ACHN (cell line): ENCODE measurements around the gene PAK5.
A peak's percentile ranks its signal among the peaks of the same experiment; 100 is the strongest.

ENCODE experiments used
- DNase-seq: peaks from one replicate; pipeline ENCODE4 v3.0.0-alpha.2; 2015
- in situ Hi-C: cut with HindIII; loops from 2 replicates; pipeline ENCODE4 v1.10.0; 2017; ENCODE audit warnings: low sequenced_read_pairs, low pct_ligation_motif_present, low pct_unique_long_range_greater_than_20kb

Gene PAK5

DNA sequence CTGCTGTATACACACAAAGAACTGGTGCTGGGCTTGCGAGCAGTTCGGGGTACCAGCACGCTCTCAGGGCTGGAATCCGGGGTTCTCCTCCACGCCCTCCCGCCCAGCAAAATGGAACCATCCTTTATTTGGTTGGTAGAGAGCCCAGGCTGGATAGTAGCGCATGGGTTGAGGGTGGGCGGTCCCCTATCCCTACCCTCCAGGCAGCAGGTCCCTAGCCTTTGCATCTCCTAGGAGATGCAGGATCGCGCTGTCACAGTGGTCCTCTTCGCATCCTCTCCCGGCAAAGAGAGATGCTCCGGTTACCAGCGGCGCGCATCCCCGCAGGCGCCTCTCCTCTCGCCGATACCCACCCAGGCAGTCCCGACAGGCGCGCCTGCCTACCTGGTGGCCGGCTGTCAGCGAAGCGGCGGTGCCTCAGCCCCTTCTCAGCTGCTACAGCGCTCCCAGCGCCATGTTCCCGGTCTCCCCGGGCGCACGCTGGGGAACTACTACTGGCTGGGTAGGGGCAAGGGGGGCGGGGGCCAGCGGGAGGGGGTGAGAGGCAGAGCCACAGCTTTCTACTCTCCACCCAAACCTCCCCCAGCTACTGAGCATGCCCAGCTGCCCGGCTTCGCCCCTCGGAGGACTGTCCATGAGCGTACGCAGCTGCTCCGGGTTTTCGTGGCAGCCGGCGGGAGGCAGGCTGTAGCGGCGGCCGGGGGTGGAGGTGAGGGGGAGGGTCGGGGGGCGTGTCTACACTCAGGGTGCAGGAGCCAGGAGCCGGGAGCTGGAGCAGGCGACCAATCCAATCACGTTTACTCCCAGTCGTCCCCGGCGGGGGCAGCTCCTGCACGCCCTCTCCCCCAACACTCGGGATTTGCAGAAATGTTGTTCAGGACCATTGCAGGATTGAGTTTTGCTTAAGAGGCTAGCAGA is at the start of gene PAK5:
TSS of gene PAK5 (minus strand) at position 699 of the 918 bp plus-strand sequence. CDS start 194,748 bp downstream, outside the sequence.
- peak; percentile 66 for DNase-seq
- in situ Hi-C loops, result no loop called here

DNA sequence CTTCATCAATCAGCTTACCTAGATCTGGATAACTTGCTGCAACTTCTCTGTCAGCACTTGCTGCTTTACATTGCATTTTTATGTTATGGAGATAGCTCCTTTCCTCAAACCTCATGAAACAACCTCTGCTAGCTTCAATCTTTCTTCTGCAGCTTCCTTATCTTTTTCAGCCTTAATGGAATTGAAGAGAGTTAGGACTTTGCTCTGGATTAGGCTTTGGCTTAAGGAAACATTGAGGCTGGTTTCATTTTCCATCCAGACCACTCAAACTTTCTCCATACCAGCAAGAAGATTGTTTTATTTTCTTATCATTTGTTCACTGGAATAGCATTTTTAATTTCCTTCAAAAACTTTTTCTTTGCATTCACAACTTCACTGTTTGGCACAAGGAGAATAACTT is 48.8 kb upstream of the PAK5 start:
- DNase-seq, result no peak
- in situ Hi-C loops, result no loop called here

DNA sequence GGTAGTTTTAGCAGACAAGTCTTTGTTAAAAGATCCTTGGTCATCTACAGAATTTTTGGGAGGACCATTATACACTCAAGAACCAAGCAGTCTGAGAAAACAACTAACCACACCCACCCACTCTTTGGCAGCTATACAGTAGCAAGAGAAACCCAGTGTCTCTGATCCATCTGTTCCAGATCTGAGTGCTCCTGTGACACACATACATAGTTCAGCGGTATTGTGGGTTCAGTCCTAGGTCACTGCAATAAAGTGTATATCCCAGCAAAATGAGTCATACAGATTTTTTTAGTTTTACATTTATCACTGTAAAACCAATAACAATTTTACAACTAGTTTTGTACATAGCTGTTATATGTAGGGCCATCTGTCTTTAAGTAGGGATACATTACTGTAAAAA is 47.4 kb upstream of the PAK5 start:
- DNase-seq, result no peak
- in situ Hi-C loops, result no loop called here

DNA sequence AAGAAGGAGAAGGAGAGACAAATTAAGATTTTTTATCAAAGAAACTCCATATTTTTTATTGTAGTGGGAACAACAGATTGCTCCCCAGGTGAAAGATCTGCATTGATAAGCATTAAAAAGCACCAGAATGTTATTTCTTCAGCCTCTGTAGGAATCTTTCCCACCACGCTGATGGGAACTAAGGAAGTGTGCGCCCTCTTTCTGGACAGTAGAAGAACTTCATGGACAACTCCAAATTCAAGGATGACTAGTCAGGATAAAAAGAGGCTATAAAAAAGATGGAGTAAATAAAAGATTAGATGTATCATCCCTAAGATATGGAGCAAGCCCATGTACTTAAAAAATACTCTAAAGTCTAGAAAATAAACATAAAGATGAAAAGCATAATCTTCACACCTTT is 45.8 kb upstream of the PAK5 start:
- in situ Hi-C loops, result no loop called here

DNA sequence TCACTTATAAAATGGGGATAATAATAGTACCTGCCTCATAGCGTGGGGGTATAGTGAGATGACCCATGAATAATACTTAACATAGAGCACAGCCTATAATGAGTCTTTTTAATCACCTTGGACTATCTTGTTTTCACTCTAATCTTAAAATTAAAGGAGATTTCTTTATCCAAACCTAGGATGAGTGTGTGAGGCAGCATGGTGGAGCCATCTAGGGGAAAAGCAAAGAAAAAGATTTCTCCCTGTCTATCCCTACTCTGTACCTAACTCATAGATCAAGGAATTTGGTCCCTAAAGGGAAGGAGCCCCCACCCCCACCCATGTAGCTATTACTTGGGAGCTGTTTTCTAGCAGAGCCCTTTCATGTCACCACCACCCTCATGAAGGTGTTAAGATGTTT is 45.2 kb upstream of the PAK5 start:
- in situ Hi-C loops, result no loop called here

More for the DNA sequence above, 45.8 kb upstream of the PAK5 start:
- peak; percentile 2 for DNase-seq

DNA sequence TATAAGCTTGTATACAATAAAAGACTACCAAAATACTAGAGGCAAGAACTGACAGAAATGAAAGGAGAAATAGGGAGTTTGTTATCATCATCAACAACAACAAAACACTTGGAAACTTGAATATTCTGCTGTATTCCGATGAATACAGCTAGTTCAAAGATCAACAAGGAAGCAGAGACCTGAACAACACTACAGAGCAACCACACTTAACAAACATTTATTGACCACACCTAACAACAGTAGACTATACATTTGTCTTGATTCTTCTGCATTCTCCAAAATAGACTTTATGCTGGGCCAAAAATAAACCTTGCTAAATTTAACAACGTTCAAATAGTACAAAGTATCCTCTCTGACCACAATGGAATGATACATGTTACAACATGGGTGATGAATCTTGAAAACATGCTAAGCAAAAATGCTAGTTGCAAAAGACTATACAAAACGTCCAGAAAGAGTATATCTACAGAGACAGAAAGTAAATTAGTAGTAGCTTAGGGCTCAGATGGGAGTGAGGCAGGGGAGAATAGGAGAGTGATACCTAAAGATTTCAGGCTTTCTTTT is 39.1 kb upstream of the PAK5 start:
- DNase-seq, result no peak
- in situ Hi-C loops, result no loop called here

More for the DNA sequence above, 45.2 kb upstream of the PAK5 start:
- peak; percentile 7 for DNase-seq

DNA sequence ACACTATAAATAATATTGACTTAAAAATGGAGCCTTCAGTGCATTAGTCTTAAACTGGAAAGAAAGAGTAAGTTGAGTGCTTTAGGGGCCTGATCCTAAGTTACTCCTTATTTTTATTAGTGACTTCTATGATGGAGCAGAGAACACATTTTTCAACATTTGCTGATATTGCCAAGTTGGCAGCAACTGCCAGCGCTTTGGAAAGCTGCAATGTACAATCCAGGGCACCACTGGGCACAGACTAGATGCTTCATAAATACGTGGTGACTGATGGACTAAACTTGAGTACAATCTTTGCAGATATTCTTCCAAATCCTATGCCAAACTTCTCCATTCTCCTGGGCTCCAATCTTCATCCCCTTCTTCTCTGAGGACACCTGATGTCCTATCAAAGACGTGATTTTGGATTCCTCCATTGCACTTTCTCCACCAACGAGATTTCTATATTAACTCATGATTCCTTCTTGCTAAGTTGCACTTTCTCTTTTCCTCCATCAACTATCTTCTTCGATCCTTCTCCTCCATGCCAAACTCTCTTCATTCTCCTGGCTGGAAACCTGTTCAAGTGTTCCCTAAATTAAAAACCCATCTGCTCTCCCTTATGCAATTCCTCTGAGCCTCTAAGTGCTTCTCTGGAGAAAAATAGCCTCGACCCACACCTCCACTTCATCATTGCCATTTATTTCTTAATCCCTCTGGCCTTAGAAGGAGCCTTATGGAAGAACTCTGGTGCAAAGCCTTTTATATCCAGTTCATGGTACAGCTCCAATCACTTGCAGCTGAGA is 28.5 kb upstream of the PAK5 start:
- DNase-seq, result no peak
- in situ Hi-C loops, result no loop called here

DNA sequence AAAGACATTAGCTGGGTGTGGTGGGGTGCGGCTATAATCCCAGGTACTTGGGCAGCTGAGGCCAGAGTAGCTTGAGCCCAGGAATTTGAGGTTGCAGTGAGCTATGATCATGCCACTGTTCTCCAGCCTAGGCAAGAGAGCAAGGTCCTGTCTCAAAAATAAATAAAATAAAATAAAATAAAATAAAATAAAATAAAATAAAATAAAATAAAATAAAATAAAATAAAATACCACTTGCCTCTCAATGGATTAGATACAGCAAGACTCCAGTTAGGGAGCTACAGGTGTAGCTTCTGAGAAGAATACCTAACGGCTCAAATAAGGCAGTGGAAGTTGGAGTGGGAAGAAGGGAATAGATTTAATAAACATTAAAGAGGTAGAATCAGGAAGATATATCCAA is 13.7 kb upstream of the PAK5 start:
- in situ Hi-C loops, result no loop called here
- no peak for DNase-seq

DNA sequence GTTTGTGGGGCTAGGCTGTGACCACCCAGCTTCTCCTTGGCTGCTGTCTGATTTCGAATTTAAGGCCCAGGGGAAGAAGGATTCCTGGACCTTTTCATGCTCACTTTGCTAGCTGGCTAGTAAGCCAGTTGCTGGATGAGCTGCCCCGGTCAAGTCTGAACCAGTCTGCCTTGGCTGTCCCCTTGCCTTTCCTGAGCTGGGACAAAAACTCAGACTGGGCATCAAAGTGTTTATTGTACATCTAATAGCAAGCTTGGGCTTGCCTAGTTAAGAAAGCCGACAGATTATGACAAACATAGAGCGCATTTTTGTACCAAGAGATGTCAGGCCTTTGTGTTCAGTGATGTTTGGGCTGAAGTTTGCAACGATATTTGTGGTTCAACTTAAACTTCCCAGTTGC is 750 bp upstream of the PAK5 start:
- in situ Hi-C loops, result no loop called here
- no peak for DNase-seq

DNA sequence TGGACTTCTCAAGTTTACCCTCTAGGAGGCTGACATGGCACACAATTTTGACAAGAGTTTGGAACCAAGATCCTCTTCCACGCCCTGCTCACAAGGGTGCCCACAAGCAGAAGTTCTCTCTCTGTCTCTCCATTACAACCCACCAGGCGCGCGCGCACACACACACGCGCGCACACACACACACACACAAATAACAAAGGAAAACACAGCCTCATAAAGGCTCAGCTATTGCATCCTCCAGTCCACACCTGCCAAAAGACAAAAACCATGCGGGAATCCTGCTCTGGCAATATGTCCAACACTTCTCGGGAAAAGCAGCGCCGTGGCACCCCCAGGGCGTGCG is 870 bp downstream of the PAK5 start:
- in situ Hi-C loops, result no loop called here
- DNase-seq, result no peak

DNA sequence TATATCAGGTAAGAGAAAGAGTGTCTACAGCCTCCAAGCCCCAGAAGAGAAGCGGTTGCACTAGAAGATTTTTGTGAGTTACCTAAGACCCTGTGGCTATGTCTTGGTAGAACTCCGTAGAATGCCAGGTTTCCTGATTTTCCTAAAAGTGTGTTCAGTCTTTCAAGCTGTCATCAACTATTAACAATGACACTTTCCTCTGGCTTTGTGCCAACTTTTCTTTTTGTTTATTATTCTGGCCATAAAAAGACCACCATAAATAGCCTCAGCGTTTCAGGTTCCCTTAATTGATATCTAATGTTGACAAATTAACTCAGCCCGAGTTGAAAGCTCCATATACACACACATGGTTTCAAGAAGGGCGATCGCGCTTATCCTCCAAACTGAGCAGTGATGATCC is 1.2 kb downstream of the PAK5 start:
- in situ Hi-C loops, result no loop called here
- no peak for DNase-seq

DNA sequence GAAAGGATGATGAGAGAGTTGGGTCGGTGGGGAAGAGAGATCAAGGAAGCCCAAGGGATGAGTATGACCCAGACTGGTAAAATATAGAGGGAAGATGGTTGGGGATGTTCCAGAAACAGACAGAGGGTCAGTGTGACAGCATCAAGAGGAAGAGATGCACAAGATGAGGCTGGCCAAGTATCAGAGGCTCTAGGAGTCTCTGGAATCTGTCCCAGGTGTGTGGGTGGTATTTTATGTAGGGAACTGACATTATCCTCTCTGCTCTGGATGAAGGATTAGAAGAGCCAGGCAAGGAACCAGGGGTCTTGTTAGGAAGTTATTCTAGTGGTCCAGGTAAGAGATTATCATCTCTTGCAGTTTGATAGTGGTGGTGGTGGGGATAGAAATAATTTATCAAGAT is 3.6 kb downstream of the PAK5 start:
- in situ Hi-C loops, result no loop called here
- no peak for DNase-seq

DNA sequence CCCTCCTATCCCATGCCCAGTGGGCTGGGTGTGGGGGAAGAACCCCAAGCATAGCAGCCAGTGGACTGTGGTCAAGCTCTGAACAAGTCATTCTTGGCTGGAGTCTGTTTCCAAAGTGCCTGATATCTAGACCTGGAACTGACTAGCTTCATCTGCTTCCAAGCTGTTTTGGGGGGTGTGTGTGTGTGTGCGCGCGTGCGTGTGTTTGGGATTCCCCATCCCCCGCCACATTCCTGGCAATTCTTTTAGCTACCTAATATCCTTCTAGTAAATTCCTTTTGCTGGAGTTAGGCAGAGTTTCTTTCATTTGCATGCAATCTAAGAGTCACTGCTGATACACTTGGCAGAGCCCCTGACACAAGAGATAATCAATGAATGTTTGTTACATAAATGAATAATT is 7.8 kb downstream of the PAK5 start:
- in situ Hi-C loops, result no loop called here
- no peak for DNase-seq

DNA sequence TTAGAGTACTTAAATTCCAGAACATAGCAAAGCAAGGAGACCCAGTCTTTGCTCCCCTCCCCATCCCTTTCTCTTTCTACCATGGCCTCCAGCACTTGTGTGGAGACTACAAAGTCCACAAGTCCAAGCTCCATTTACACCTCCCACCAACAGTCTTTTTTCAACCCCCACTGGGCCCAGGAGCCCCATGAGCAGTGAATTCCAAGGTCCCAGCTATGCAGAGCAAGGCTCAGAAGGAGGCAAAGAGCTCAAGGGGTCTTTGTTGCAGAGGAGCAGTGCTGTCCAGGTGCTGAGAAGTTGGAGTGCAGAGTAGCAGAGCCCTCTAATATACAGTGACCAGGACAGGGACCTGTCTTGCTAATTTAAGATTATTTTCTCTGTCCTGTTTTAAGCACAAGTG is 9.0 kb downstream of the PAK5 start:
- no peak for DNase-seq
- in situ Hi-C loops, result no loop called here

DNA sequence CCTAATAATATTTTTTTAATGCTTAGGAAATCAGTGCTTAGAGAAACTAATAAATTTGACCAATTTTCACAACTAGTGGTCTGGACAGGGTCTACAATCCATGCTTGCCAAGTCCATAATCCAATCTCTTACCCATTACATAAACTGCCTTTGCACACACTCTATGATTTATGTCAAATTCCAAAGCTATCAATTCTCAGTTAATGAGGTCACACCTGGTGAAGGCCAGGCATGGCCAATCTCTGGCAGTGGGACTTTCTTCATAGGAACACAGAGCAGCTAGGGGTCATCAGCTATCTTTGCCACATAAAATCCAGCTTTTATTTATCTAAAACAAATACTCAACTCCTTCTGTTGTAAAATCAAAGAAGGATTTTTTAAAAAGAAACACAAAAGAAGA is 21.2 kb downstream of the PAK5 start:
- in situ Hi-C loops, result no loop called here
- DNase-seq, result no peak

DNA sequence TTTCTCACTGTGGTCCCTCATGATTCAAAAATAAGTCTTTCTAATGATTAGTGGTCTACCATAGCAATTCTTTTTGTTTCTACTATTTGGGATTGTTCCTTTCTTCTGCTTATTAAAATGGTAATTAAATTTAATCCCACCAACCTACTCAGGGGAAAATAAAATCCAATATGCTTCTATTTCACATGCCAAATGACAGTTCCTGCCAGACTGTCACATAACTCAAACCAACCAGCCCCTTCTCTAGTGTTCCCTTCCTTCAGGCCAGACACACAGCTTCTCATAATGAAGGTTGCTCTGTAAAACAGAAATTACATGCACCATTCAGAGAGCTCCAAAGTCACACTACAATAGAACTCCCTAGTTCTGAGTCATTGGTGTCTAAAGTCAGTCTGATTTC is 23.2 kb downstream of the PAK5 start:
- in situ Hi-C loops, result no loop called here
- no peak for DNase-seq

DNA sequence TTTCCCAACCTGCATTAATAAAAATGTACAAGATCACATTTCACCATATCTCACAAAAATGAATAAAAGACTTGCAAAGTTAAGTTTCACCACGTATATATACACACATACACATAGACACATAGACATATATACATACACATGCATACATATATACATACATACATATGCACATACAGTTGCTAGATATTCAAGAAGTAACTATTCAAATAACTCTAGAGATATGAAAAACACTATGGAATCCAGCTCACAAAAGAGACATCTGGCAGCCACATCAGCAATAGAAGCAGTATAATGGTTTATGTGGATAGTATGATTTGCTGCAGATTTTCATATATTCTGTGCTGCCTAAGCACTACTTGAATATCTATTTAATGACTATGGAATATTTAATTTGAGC is 28.1 kb downstream of the PAK5 start:
- DNase-seq, result no peak
- in situ Hi-C loops, result no loop called here

DNA sequence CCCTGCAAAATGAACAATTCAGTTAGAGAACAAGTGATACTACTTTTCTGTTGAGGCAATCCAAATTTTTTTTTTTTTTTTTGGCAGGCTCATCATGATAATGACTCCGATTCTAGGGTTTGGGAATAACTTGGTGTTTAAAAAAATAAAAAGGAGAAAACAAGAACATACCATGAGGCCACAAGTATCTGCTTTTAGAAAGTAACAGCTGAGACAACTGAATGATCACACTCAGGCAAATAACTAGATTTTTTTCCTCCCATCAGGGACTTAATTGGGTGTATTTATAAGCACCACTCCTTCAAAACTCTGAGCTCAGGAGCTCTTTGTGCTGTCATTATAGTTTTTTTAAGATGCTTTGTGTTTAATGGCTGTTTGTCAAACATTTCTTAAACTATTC is 29.6 kb downstream of the PAK5 start:
- DNase-seq, result no peak
- in situ Hi-C loops, result no loop called here

DNA sequence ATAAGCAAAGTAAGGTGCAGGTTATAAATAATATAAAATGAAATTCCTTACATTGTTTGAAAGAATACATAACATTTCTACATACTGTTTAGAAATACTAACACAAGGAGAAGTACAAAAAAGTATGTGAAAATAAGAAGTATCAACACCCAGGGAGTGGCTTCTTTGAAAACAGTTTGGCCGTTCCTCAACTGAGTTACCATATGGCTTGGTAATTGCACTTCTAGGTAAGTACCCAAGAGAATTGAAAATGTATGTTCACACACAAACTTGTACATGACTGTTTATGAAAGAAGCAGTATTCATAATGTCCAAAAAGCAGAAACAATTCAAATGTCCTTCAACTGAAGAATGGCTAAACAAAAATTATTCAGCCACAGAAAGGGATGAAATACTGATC is 30.7 kb downstream of the PAK5 start:
- DNase-seq, result no peak
- in situ Hi-C loops, result no loop called here

DNA sequence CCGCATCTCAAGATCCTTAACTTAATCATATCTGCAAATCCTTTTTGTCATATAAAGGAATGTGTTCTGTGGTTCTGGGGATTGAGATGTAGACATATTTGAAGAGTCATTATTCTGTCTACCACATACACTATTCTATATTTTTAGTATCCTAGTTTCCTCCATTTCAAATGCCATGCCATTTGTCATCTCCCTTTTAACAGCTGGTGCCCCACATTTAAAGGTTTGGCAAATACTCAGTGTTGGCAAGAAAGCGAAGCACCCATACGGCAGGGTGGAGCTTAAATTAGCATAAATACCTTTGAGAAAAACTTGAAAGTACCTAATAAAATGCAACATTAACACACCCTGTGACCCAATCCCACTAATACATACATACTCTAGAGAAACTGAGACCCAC is 31.7 kb downstream of the PAK5 start:
- DNase-seq, result no peak
- in situ Hi-C loops, result no loop called here
